Endothelial cell (in vitro differentiated cells): ENCODE results near the gene TOP3A. TPM values are rescaled to one million over a fixed set of nuclear protein-coding genes. Genes with fewer than 3 reads are reported as not detected.

ENCODE experiments used
- DNase-seq: peaks from one replicate; pipeline ENCODE4 v3.0.0; 2021; ENCODE audit warnings: low spot score
- H3K27ac Mint-ChIP-seq: one replicate; pipeline ENCODE4 v1.8.0; 2021; ENCODE audit warnings: mixed read lengths, inconsistent platforms; ENCODE audit not compliant: unreplicated experiment
- H3K27me3 Mint-ChIP-seq: one replicate; pipeline ENCODE4 v1.8.0; 2021; ENCODE audit warnings: mild to moderate bottlenecking, moderate library complexity, mixed read lengths, inconsistent platforms; ENCODE audit not compliant: unreplicated experiment
- H3K36me3 Mint-ChIP-seq: one replicate; pipeline ENCODE4 v1.8.0; 2021; ENCODE audit warnings: mild to moderate bottlenecking, low read depth, mixed read lengths, inconsistent platforms; ENCODE audit not compliant: unreplicated experiment
- H3K4me1 Mint-ChIP-seq: one replicate; pipeline ENCODE4 v1.8.0; 2021; ENCODE audit warnings: mild to moderate bottlenecking, mixed read lengths, inconsistent platforms; ENCODE audit not compliant: unreplicated experiment
- H3K4me3 Mint-ChIP-seq: one replicate; pipeline ENCODE4 v1.8.0; 2021; ENCODE audit warnings: mild to moderate bottlenecking, mixed read lengths, inconsistent platforms; ENCODE audit not compliant: unreplicated experiment
- H3K9me3 Mint-ChIP-seq: one replicate; pipeline ENCODE4 v1.8.0; 2021; ENCODE audit warnings: mixed read lengths, inconsistent platforms; ENCODE audit not compliant: unreplicated experiment
- CTCF ChIP-seq: fragments of 200-600 bp; sonication (generic); IDR thresholded peaks from one replicate; pipeline ENCODE4 v1.5.0; 2021; ENCODE audit warnings: antibody characterized with exemption; ENCODE audit not compliant: unreplicated experiment
- total RNA-seq: library from RNA; stranded (reverse); fragmentation: NEBNext Ultra II Directional; extraction: Animal tissue kit (Norgen Biotek cat#: 25700); gene quantifications from one replicate; pipeline ENCODE4 v1.2.1, GENCODE V29; 2021; ENCODE audit not compliant: unreplicated experiment

The TOP3A gene
- total RNA-seq, 1 donor from 2014 or later, result 39.2 TPM

DNA sequence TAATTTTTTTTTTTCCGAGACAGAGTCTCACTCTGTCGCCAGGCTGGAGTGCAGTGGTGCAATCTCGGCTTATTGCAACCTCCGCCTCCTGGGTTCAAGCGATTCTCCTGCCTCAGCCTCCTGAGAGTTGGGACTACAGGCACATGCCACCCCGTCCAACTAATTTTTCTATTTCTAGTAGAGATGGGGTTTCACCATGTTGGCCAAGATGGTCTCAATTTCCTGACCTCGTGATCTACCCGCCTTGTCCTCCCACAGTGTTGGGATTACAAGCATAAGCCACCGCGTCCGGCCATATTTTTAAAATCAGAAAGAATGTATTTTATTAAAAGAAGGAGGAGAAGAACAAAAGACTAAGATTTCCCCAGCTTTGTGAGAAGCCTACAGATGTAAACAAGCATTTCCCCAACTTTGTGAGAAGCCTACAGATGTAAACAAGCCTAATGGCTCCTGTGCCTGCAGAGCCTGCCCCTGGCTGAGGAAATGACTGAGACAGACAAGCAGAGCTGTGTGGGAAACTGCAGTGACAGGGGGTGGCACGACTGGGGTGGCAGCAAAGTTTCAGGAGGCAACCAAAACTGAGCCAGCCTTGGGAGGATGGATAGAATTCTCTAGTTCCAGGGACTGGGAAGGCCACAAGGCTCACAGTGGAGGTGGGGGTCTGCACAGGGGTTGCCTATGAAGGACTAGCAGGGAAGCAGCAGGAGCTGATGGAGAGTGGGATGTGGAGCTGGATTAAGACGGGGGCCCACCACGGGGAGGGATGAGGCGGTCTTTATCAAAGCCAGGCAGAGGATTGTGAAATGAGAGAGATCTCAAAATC, 22.9 kb downstream of the TOP3A start:
- H3K27ac Mint-ChIP-seq, result peak overlapping the region; percentile 26
- TF ChIP-seq CTCF, result no peak
- H3K4me3 Mint-ChIP-seq, result peak overlapping the region; percentile 51
- peaks cover 43% of the 10 kb centered on the region for H3K36me3 Mint-ChIP-seq
- peaks cover 2% of the 10 kb centered on the region for H3K27me3 Mint-ChIP-seq
- DNase-seq, result no peak
- no peaks in the 10 kb centered on the region for H3K9me3 Mint-ChIP-seq
- no peaks in the 10 kb centered on the region for H3K4me1 Mint-ChIP-seq

DNA sequence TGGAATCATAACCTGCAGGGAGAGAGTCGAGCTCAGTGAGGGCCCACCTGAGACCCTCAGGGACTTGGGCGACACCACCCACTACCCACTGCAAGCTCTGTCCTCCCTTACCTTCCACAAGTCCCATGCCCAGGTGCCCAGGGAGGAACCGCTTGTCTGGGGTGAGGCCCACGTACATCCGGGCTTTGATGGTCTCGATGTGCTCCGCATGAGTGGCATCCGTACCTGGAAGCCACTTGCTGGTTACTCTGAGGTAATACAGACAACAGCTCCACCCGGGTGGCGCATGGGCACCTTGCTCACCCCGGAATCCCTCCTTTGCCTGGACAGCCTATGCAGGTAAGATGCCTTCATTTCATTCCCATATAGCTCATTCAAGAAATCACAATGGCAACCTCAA, 29.5 kb downstream of the TOP3A start:
- Mint-ChIP-seq H3K4me3 (no peak overlapping the region), H3K27me3 (no peaks in the 10 kb centered on the region), H3K9me3 (no peaks in the 10 kb centered on the region), H3K36me3 (peaks cover 40% of the 10 kb centered on the region), H3K4me1 (no peaks in the 10 kb centered on the region), H3K27ac (no peak overlapping the region)
- TF ChIP-seq CTCF, result no peak
- no peak for DNase-seq

DNA sequence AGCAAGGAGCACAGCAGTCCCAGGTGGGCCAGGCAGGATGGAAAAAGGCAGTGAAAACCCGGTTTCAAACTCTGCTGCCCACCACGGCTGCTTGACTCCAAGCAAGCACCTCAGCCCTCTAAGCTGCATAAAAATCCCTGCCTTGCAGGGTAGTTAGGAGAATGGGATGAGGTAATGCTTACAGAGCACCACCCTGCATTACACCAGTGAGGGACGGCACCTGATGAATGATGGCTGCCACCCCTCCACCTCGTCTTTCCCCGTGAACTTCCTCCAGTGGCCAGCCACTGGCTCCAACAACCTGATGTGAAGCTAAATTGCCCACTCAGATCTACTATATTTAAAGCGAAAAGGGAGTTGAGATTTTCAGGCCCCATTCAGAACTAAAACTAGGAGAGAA, 33.0 kb downstream of the TOP3A start:
- no peaks in the 10 kb centered on the region for H3K4me1 Mint-ChIP-seq
- no peak for DNase-seq
- no peaks in the 10 kb centered on the region for H3K9me3 Mint-ChIP-seq
- H3K27ac Mint-ChIP-seq, result no peak overlapping the region
- H3K4me3 Mint-ChIP-seq, result peak overlapping the region; percentile 56
- H3K36me3 Mint-ChIP-seq, result peaks cover 34% of the 10 kb centered on the region
- H3K27me3 Mint-ChIP-seq, result no peaks in the 10 kb centered on the region
- no peak for TF ChIP-seq CTCF

DNA sequence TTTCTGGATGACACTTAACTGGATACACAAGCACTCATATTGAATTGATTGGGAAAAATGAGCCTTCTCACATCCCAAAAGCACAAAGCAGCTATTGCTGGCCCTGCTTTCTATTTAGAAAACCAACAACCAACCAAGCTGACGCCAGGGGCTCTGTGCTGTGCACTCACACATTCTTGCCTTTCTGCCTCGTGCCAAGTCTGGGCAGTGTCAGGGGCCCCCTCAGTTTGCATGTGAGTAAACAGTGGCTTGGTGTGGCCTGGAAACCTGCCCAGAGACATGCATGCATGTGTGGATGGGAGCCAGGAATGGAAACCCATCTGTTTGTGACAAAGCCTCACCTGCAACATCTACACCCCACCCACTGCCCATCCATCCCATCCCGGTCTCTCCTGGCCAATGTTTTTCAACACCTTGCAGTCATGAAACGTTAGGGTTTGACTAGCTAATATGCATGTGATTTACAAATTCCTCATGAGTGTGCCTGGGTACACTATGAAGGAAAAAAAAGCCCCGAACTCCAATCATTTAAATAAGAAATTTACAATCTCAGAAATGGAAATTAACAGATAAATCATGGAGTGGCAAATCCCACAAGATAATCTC, 33.9 kb downstream of the TOP3A start:
- Mint-ChIP-seq H3K4me3 (peak overlapping the region; percentile 62), H3K36me3 (peaks cover 38% of the 10 kb centered on the region), H3K27me3 (no peaks in the 10 kb centered on the region), H3K27ac (no peak overlapping the region), H3K4me1 (no peaks in the 10 kb centered on the region), H3K9me3 (no peaks in the 10 kb centered on the region)
- no peak for DNase-seq
- TF ChIP-seq CTCF, result no peak

DNA sequence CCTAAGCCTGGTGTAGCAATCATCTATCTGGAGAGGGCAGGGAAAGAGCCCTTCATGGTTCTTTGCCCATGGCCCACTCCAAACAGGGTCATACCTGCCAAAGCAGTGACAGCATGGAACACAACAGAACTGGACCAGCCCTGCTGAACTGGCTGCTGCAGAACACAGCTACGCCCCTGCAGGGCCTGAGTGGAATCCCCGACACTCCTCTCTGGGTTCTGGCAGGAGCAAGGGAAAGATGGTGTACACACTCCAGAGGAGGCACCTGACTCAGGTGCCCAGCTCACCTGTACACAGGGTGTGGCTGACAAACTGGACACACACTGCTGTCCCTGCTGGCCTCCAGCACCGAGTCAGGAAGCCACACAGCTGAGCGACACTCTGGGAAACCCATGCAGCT, 34.5 kb downstream of the TOP3A start:
- no peak overlapping the region for H3K27ac Mint-ChIP-seq
- no peak for DNase-seq
- no peaks in the 10 kb centered on the region for H3K4me1 Mint-ChIP-seq
- peaks cover 38% of the 10 kb centered on the region for H3K36me3 Mint-ChIP-seq
- no peak for TF ChIP-seq CTCF
- no peak overlapping the region for H3K4me3 Mint-ChIP-seq
- H3K9me3 Mint-ChIP-seq, result no peaks in the 10 kb centered on the region
- no peaks in the 10 kb centered on the region for H3K27me3 Mint-ChIP-seq
